ENCODE data around the gene MAPK7.

Gene MAPK7

DNA sequence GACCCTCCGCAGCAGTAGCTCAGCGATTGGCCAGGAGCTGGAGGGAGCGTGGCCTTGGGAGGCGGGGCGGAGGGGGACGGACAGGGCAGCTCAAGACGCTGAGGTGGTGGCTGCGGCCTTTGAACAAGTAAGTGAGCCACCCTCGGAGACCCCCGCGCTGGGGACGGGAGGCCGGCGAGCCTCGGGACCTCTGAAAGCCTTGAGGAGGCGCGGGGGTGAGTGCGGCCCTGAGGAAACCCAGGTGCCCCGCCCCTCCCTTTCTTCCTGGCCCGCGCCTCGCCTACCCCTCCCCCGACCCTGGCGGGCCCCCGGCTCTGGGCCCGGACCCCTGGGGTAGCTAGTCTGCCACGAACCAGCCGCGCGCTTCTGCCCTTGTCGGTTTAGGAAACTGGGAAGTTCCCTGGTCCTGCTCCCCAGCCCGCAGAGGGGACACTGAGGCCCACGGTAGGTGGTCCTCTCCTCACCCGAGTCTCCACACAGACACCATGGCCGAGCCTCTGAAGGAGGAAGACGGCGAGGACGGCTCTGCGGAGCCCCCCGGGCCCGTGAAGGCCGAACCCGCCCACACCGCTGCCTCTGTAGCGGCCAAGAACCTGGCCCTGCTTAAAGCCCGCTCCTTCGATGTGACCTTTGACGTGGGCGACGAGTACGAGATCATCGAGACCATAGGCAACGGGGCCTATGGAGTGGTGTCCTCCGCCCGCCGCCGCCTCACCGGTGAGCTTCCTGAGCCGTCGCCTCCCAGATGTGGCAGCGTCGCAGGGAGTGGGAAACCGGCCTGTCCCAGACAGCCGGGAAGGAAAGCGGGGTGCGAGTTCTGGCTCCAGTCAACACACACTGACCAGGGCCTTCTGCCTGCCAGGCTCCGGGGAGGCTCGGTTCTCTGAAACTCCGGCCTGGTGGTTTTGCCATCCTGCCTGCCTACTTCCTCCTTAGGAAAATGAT lies at the start of gene MAPK7 (continued):
- no peak for TF ChIP-seq SALL2 (tag by site-specific recombination; IDR thresholded peaks at IDR 0.05; ENCODE audit: borderline replicate concordance)
- peak; percentile 49; the same call in 1 of the 2 replicates for TF ChIP-seq KLF16 (tag by site-specific recombination; IDR thresholded peaks at IDR 0.05)
- no peak for TF ChIP-seq ZNF350 (tag by site-specific recombination; IDR thresholded peaks at IDR 0.05)
- TF ChIP-seq ZNF157 (tag by site-specific recombination; IDR thresholded peaks at IDR 0.05), result no peak
- TF ChIP-seq ZNF626 (tag by site-specific recombination; IDR thresholded peaks at IDR 0.05), result no peak
- TF ChIP-seq, protein P1, sequence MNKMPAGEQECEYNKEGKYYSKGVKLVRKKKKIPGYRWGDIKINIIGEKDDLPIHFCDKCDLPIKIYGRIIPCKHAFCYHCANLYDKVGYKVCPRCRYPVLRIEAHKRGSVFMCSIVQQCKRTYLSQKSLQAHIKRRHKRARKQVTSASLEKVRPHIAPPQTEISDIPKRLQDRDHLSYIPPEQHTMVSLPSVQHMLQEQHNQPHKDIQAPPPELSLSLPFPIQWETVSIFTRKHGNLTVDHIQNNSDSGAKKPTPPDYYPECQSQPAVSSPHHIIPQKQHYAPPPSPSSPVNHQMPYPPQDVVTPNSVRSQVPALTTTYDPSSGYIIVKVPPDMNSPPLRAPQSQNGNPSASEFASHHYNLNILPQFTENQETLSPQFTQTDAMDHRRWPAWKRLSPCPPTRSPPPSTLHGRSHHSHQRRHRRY (tag by site-specific recombination; IDR thresholded peaks at IDR 0.05), result no peak
- no peak for TF ChIP-seq ZNF623 (tag by site-specific recombination; IDR thresholded peaks at IDR 0.05)
- TF ChIP-seq PRDM4 (tag by site-specific recombination; IDR thresholded peaks at IDR 0.05), result no peak
- TF ChIP-seq ZNF530 (tag by site-specific recombination; IDR thresholded peaks at IDR 0.05; ENCODE audit: low read depth), result no peak
- TF ChIP-seq ZBTB20 (tag by site-specific recombination; IDR thresholded peaks at IDR 0.05), result no peak
- no peak for TF ChIP-seq ZBTB21 (tag by site-specific recombination; IDR thresholded peaks at IDR 0.05)
- no peak for TF ChIP-seq ZNF677 (tag by site-specific recombination; IDR thresholded peaks at IDR 0.05)
- peak; percentile 3 for TF ChIP-seq ZNF341 (tag by site-specific recombination; IDR thresholded peaks at IDR 0.05; ENCODE audit: low read depth)
- no peak for TF ChIP-seq ZNF513 (tag by site-specific recombination; IDR thresholded peaks at IDR 0.05)
- TF ChIP-seq, protein P2, sequence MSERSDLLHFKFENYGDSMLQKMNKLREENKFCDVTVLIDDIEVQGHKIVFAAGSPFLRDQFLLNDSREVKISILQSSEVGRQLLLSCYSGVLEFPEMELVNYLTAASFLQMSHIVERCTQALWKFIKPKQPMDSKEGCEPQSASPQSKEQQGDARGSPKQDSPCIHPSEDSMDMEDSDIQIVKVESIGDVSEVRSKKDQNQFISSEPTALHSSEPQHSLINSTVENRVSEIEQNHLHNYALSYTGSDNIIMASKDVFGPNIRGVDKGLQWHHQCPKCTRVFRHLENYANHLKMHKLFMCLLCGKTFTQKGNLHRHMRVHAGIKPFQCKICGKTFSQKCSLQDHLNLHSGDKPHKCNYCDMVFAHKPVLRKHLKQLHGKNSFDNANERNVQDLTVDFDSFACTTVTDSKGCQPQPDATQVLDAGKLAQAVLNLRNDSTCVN (tag by site-specific recombination; optimal IDR thresholded peaks at IDR 0.05), result peak; percentile 77
- TF ChIP-seq GLIS1 (tag by site-specific recombination; IDR thresholded peaks at IDR 0.05), result peak; percentile 44
- no peak for TF ChIP-seq YY2 (tag by site-specific recombination; IDR thresholded peaks at IDR 0.05)
- no peak for TF ChIP-seq ZNF837 (tag by site-specific recombination; IDR thresholded peaks at IDR 0.05)
- TF ChIP-seq RBAK (tag by site-specific recombination; IDR thresholded peaks at IDR 0.05), result no peak
- no peak for TF ChIP-seq ZNF174 (tag by site-specific recombination; IDR thresholded peaks at IDR 0.05)
- TF ChIP-seq PATZ1 (tag by site-specific recombination; IDR thresholded peaks at IDR 0.05), result peak; percentile 45; the same call in 1 of the 2 replicates
- TF ChIP-seq, protein P3, sequence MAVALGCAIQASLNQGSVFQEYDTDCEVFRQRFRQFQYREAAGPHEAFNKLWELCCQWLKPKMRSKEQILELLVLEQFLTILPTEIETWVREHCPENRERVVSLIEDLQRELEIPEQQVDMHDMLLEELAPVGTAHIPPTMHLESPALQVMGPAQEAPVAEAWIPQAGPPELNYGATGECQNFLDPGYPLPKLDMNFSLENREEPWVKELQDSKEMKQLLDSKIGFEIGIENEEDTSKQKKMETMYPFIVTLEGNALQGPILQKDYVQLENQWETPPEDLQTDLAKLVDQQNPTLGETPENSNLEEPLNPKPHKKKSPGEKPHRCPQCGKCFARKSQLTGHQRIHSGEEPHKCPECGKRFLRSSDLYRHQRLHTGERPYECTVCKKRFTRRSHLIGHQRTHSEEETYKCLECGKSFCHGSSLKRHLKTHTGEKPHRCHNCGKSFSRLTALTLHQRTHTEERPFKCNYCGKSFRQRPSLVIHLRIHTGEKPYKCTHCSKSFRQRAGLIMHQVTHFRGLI (tag by site-specific recombination; IDR thresholded peaks at IDR 0.05), result no peak
- peak; percentile 4 for TF ChIP-seq FEZF1 (tag by site-specific recombination; IDR thresholded peaks at IDR 0.05)
- TF ChIP-seq ZNF416 (tag by site-specific recombination; IDR thresholded peaks at IDR 0.05), result no peak
- no peak; the same call in 1 of the 2 replicates for TF ChIP-seq KLF7 (tag by site-specific recombination; IDR thresholded peaks at IDR 0.05; ENCODE audit: borderline replicate concordance)
- peak; percentile 67 for TF ChIP-seq BCL11B (tag by site-specific recombination; IDR thresholded peaks at IDR 0.05; ENCODE audit: low read depth)
